Ishikawa (cell line): ENCODE data around the gene ABCB6.

ENCODE experiments used
- CEBPB ChIP-seq: IDR thresholded peaks from 2 replicates; pipeline ENCODE4 v1.6.1; 2012
- CREB1 ChIP-seq: IDR thresholded peaks from 2 replicates; pipeline ENCODE4 v1.6.1; 2012; ENCODE audit warnings: low read depth
- EGR1 ChIP-seq: IDR thresholded peaks from 2 replicates; pipeline ENCODE4 v1.6.1; 2012
- EP300 ChIP-seq: IDR thresholded peaks from 2 replicates; pipeline ENCODE4 v1.6.1; 2012; ENCODE audit warnings: borderline replicate concordance
- FOXM1 ChIP-seq: IDR thresholded peaks from 2 replicates; pipeline ENCODE4 v1.6.1; 2012; ENCODE audit warnings: low read depth, borderline replicate concordance
- MAX ChIP-seq: IDR thresholded peaks from 2 replicates; pipeline ENCODE4 v1.6.1; 2012
- NFIC ChIP-seq: IDR thresholded peaks from 2 replicates; pipeline ENCODE4 v1.6.1; 2012
- RAD21 ChIP-seq: IDR thresholded peaks from 2 replicates; pipeline ENCODE4 v1.6.1; 2012; ENCODE audit warnings: low read depth
- REST ChIP-seq: IDR thresholded peaks from 2 replicates; pipeline ENCODE4 v1.6.1; 2012; ENCODE audit warnings: low read depth, mild to moderate bottlenecking
- TAF1 ChIP-seq: IDR thresholded peaks from 2 replicates; pipeline ENCODE4 v1.6.1; 2012; ENCODE audit warnings: low read depth, mild to moderate bottlenecking
- TCF12 ChIP-seq: IDR thresholded peaks from 2 replicates; pipeline ENCODE4 v1.6.1; 2012; ENCODE audit warnings: low read depth
- TEAD4 ChIP-seq: IDR thresholded peaks from 2 replicates; pipeline ENCODE4 v1.6.1; 2012
- USF1 ChIP-seq: IDR thresholded peaks from 2 replicates; pipeline ENCODE4 v1.6.1; 2012
- YY1 ChIP-seq: IDR thresholded peaks from 2 replicates; pipeline ENCODE4 v1.6.1; 2012; ENCODE audit warnings: low read depth
- ZBTB7A ChIP-seq: IDR thresholded peaks from 2 replicates; pipeline ENCODE4 v1.6.1; 2012; ENCODE audit warnings: low read depth

ABCB6 gene

GRCh38 chr2:219197388-219197787, 21.4 kb downstream of the ABCB6 start:
- TF ChIP-seq REST (no peak), EGR1 (no peak), TAF1 (no peak), TEAD4 (no peak), ZBTB7A (no peak), CREB1 (no peak), FOXM1 (no peak), YY1 (no peak), TCF12 (no peak)

- TF ChIP-seq YY1 = no peak
- TF ChIP-seq MAX = no peak
- no peak for TF ChIP-seq REST
- TF ChIP-seq TAF1 = no peak
- TF ChIP-seq CEBPB = no peak
- no peak for TF ChIP-seq EGR1
- no peak for TF ChIP-seq FOXM1
- TF ChIP-seq CREB1 = no peak
- TF ChIP-seq TCF12 = no peak
Measured at GRCh38 chr2:219186754-219187456, 31.9 kb downstream of the ABCB6 start.

- TF ChIP-seq REST (no peak), CREB1 (no peak), EGR1 (no peak)
Measured at GRCh38 chr2:219184121-219184520, 34.6 kb downstream of the ABCB6 start.

- no peak for TF ChIP-seq TCF12
- no peak for TF ChIP-seq ZBTB7A
- TF ChIP-seq FOXM1 = no peak
- TF ChIP-seq CREB1 = no peak
- TF ChIP-seq CEBPB = no peak
- TF ChIP-seq USF1 = no peak
- TF ChIP-seq EGR1 = no peak
- TF ChIP-seq EP300 = no peak
- no peak for TF ChIP-seq MAX
- TF ChIP-seq NFIC = no peak
- TF ChIP-seq RAD21 = no peak
- no peak for TF ChIP-seq REST
- no peak for TF ChIP-seq TEAD4
- no peak for TF ChIP-seq TAF1
Measured at GRCh38 chr2:219183151-219183772, 35.5 kb downstream of the ABCB6 start.
